Left lobe of liver (tissue), 2 donors: ENCODE measurements around the gene GPR4. TPM values are rescaled to one million over a fixed set of nuclear protein-coding genes. Genes with fewer than 3 reads are reported as not detected.

ENCODE experiments used
- ATAC-seq: fragments of 200-7000 bp; cut with Tn5 transposase; one replicate; pipeline ENCODE4 v1.9.1; 2020; ENCODE audit warnings: mild to moderate bottlenecking, moderate library complexity
- DNase-seq: peaks from one replicate; pipeline ENCODE4 v3.0.0-alpha.2; 2020; ENCODE audit warnings: low spot score
- total RNA-seq: library from RNA; stranded (reverse); gene quantifications from one replicate; pipeline ENCODE4 v1.2.1, GENCODE V29; 2021
- donor health status: DM: no; HTN: no; CAD: no; lungs with moderate emphysema.
- donor health status: DM: no; HTN: yes; CAD: no.

The GPR4 gene
- 1.2 TPM for total RNA-seq

- peak; percentile 63 for ATAC-seq
- DNase-seq, result no peak
Observed at GRCh38 chr19:45601524-45602374, at the start of gene GPR4. Gene GPR4, minus strand, starts transcription at chr19:45602212. Its CDS starts 10,346 bp downstream, at chr19:45591866.

- DNase-seq (no peak), ATAC-seq (no peak)
Observed at GRCh38 chr19:45650722-45651121, 48.7 kb upstream of the GPR4 start.

- DNase-seq (no peak), ATAC-seq (no peak)
Observed at GRCh38 chr19:45646345-45646698, 44.3 kb upstream of the GPR4 start.

- DNase-seq (no peak), ATAC-seq (peak; percentile 13)
Observed at GRCh38 chr19:45645631-45646344, 43.8 kb upstream of the GPR4 start.

- ATAC-seq (no peak), DNase-seq (no peak)
Observed at GRCh38 chr19:45645068-45645630, 43.1 kb upstream of the GPR4 start.

- DNase-seq (no peak), ATAC-seq (no peak)
Observed at GRCh38 chr19:45643927-45644771, 42.1 kb upstream of the GPR4 start.

- ATAC-seq, result peak; percentile 67
- DNase-seq, result peak; percentile 83
Observed at GRCh38 chr19:45643024-45643926, 41.3 kb upstream of the GPR4 start.

GRCh38 chr19:45641274-45642105, 39.5 kb upstream of the GPR4 start:
- ATAC-seq, result peak; percentile 71
- DNase-seq, result peak; percentile 79

GRCh38 chr19:45640849-45641273, 38.8 kb upstream of the GPR4 start:
- ATAC-seq, result no peak
- DNase-seq, result peak; percentile 52

- ATAC-seq (peak; percentile 68), DNase-seq (peak; percentile 54)
Observed at GRCh38 chr19:45638930-45639729, 37.1 kb upstream of the GPR4 start, which contains the start of gene EML2. Gene EML2, minus strand, starts transcription at chr19:45639397. Its CDS starts 21 bp downstream, at chr19:45639376.

- DNase-seq (no peak), ATAC-seq (no peak)
Observed at GRCh38 chr19:45637890-45638667, 36.1 kb upstream of the GPR4 start.

- ATAC-seq (no peak), DNase-seq (no peak)
Observed at GRCh38 chr19:45636902-45637301, 34.9 kb upstream of the GPR4 start.

GRCh38 chr19:45636275-45636674, 34.3 kb upstream of the GPR4 start:
- DNase-seq (no peak), ATAC-seq (no peak)

- DNase-seq (peak; percentile 51), ATAC-seq (peak; percentile 51)
Observed at GRCh38 chr19:45632468-45633196, 30.6 kb upstream of the GPR4 start.

- ATAC-seq, result no peak
- DNase-seq, result no peak
Observed at GRCh38 chr19:45630463-45630862, 28.5 kb upstream of the GPR4 start.

GRCh38 chr19:45629704-45630103, 27.7 kb upstream of the GPR4 start:
- no peak for DNase-seq
- ATAC-seq, result no peak
